Myocyte (in vitro differentiated cells): ENCODE data around the gene ASPG. TPM values are rescaled to one million over a fixed set of nuclear protein-coding genes. Genes with fewer than 3 reads are reported as not detected.

Experiments
- DNase-seq: peaks from one replicate; pipeline ENCODE4 v3.0.0-alpha.2; 2012; ENCODE audit warnings: low read depth
- total RNA-seq: library from RNA; depleted of rRNA; stranded (reverse); fragments of >200 nt; gene quantifications from 2 replicates; pipeline ENCODE4 v1.2.3, GENCODE V29; 2014

The ASPG gene
- total RNA-seq, 1 donor from 2014 or later, result not detected

DNA sequence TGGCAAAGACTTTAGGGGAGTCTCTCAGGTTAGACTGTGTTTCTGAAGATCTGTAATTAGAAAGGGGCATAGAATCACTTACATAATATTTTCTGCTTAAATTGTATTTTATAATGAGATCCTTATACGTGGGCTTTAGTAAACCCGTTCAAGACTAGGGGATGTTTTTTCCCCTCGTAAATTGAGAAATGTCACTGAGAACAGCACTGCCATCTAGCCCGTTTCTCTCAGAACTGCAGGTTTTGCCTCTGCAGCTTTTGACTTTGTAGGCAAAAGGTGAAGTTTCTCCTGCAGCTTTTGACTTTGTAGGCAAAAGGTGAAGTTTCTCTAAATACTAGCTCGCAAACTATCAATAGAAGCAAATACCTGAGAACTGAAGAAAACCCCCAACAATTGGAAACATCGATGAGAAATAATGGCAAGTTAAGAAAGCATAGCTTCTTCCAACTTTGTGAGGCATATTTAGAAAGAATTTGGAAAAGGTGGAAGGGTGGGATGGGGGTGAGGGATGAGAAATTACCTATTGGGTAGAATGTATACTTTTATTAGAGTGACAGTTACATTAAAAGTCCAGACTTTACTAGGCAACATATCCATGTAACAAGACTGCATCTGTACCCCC is 9.9 kb upstream of the ASPG start:
- DNase-seq, result no peak

DNA sequence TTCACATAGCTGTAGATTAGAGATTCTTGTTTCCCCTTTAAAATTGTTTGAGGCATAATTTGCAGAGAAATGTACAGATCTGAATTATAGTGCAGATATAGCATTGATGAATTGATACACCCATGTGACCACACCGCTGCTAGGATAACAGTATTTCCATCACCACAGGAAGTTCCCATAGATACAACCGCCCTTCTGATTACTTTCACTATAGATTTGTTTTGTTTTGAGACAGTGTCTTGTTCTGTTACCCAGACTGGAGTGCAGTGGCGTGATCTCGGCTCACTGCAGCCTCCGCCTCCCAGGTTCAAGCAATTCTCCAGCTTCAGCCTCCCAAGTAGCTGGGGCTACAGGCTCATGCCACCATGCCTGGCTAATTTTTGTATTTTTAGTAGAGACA is 8.8 kb upstream of the ASPG start:
- no peak for DNase-seq

DNA sequence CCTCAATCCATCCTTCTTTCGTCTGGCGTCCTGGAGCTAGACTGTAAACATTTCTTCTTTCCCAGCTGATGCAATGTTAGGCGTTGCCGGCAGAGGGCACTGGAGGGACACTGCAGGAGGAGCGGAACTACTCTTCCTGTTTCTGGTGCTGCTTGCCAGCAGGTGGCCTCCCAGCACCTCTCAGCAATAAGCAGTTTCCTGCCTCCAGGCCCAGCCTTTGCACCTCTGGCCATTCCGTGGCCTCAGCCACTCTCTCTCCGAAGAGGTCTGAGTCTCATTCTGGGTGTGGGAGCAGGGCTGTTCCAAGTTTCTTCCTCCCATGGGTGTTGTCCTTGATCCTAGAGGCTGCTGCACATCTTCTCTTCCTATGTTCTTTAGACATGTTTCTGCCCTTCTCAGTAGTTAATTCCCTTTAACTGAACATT is 7.5 kb upstream of the ASPG start:
- peak; percentile 88 for DNase-seq

DNA sequence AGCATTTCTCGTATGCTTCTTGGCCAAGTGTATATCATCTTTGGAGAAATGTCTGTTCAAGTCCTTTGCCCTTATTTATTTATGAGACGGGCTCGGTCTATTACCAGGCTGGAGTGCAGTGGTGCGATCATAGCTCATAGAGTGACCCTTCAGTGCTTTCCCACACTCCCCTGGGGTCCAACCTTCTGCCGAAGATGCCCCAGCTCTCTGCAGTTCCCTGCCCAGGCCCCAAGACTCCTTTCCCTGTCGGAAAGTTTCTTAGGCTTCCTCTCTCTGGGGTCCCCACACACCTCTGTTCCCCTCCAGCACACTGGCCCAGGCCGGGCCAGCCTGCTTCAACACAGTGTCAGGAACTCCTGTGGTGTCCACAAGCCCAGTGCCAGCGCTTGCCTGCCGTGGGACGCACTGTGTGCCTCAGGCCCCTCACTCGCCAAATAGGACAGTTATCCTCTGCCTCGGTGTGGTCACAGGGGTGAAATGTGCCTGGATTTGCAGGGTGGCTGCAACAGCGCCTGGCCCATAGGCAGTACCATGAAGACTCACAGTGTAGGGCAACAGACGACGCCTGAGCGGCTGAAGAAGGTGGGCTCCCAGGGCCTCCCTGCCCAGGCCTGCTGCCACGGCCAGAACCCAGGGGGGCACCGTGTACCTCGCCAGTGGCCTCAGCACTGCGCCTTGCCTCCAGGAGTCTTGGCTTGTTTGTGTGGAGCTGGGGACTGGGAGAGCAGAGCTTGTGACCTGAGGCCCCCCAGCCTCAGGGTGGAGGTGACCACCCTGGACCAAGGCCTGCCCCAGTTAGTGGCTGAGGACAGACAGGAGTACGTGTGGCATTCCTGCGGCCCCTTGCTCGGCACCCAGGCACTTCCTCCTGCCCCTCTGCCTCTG is 4.9 kb upstream of the ASPG start:
- no peak for DNase-seq

DNA sequence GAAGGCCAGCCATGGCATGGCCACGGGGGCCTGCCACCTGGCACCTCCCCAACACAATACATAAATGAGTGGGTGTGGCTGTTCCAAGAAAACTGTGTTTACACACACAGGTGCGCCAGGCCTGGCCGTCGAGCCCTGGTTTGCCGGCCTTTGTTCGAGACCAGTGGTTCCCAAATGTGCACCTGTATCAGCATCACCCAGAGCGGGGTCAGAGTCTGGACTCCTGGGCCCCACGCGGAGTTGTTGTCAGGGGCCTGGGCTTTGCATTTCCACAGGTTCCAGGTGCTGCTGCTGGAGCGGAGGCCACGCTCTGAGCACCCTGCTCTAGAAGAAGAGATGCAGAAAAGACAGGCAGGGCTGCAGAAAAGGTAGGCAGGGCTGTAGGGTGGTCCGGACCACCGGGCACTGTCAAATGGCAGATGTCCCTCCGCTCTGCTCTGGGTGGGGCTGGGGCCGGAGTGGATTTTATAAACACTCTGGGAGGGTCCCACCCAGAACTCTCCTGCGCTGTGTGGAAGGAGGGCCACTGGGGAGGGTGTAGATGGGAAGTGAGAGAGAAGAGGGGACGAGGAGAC is 4.2 kb upstream of the ASPG start:
- DNase-seq, result no peak

DNA sequence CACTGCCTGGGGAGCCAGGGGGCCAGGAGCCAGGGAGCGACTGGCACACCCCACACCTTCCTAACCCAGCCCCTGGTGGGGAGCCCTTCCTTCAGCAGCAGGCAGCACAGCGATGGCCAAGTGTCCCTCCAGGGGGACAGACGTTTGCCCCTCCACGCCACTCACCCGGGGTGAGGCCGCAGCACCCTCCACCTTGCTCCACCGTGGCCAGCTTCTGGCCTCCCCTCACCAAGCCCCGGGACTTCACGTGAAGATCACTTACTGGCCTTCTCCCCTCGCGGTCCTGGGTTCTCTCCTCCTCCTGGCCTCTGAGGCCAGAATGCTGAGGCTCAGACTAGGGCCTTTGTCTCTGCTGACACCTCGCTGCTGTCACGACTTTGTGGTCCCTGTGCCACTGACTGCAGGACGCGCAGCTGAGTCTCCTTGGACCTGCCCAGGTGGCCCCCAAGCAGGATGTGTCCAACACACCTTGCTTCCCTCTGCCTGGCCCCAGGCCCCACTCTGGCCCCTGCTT is 3.5 kb upstream of the ASPG start:
- no peak for DNase-seq

DNA sequence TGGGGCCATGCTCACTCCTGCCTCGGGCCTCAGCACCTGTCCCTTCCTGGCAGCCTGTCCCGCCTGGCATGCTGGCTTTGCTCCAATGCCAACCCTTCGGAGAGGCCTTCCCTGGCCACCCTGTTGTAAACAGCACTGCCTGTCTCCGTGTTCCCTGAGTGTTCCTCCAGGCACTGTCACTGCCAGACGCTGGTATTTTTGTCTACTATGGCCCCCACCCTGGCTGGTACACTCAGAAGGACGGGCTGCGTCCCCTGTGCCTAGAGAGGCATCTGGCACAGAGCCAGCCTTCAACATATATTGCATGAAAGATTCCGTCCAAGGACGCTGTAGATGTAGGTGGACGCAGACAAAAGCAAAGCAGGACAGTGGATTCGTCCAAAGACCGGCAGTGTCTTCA is 2.7 kb upstream of the ASPG start:
- DNase-seq, result no peak

DNA sequence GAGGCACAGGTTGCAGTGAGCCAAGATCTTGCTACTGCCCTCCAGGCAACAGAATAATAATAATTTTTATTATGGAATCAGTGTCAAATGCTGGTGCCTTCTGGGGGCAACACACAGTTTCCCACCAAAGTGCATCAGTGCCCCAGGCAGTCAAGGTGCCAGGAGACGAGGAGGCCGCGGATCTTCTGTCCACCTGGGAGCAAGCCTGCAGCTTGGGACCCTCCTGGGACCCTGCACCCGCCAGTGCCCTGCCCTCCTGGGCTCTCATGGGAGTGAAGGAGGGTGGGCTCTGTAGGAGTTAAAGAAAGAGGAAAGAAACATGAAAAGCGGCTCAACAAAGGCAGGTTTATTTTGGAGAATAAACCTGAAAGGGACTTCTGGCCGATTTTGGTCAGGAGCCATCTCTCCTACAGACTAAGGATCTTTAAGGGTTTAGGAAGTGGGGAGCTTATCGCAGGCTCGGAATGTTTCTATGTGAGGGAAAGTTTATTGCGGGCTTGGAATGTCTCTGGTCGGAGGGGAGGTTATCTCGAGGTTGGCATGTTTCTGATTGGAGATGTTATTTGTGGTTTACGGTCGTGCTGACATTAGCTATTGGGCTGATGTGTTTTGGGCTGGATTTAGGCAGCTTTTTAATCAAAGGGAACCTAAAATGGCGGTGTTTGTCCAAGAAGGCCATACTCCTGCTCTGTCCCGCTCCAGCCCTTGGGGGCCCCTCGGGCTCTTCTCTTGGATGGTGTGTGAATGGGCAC is 1.1 kb upstream of the ASPG start:
- DNase-seq, result no peak

DNA sequence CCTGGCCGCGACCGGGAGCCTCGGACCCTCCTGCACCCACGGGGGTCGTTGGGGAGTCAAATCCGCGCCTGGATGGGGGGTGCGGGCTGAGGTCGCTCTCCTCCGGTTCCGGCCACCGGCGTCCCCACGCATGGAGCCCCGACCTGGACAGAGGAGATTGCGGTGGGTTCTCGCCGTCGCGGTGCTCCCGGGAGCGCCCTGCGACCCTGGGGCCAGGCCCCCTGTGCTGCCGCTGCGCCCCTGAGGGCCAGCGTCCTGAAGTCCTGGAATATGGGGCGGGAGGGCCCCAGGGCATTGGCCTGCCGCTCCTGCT is 345 bp downstream of the ASPG start:
- DNase-seq, result no peak

DNA sequence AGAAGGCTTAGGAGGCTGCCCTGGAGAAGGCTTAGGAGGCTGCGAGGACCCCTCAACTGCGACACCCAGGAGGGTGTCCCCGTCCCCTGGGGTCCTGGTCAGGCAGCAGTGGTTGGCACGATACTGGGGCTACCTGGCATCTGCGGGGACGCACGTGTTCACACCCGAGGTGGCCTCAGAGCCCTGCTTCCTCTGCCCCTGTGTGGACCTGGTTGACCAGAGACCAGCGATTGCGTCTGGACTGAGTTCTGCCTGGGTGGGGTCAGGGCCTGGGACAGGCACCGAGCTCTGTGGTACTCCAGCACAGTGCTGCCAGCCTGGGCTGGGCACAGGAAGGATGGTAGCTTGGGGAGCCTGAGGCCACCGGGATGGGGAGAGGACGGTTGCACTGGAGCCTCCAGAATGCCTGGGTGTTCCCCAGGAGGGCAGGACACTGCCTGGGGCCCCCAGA is 735 bp downstream of the ASPG start:
- no peak for DNase-seq

DNA sequence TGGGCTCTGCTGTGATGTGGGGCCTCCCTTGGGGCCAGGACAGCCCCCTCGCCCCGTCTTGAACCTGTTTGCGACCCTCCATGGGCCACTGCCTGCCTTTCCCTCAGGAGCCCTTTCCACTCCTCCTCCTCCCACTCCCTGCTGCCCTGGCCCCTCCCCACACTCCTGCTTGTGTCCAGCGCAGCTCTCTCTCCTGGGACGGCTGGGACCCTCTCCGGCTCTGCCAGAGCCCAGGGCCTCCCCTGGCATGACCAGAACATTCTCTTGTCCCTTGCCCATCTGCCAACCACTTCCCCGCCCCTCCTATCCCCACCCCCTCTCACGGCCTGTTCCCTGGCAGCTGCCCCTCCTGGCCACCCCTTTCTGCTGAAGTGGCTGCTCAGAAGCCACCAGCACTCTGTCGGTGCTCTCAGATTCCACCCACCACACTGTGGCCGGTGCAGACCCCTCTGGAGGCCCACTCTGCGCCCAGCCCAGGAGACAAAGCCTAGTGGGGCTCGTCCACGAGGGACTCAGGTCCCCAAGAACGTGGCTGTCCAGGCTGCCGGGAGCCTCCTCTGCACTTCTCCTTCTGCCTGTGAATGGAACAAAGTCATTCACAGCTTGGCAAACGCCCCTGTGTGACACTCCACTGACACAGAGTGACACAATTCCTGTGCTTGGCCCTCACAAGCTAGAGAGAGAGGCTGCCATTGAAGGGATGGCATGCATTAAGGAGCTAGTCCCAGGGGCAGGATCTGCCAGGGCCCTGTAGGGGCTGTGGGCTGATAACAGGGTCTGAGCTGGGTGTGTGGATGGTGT is 1.4 kb downstream of the ASPG start:
- no peak for DNase-seq

DNA sequence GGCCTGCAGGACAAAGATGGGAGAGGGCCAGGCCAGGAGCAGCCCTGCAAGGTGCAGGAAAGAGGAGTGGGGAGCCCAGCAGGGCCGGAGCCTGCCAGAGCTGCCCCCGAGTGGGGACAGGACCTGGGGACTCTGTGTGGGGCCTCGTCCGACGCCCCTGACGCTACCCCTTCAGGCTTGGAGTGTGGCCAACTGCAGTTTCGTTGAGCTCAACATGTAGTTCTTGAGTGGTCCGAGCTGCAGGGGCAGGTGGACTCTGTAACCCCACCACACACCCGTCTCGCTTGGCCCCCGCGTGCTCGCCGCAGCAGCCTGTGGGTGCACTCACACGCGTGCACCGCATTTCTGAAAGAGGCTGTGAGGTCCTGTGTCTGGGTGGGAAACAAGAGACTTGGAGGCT is 2.0 kb downstream of the ASPG start:
- DNase-seq, result no peak

DNA sequence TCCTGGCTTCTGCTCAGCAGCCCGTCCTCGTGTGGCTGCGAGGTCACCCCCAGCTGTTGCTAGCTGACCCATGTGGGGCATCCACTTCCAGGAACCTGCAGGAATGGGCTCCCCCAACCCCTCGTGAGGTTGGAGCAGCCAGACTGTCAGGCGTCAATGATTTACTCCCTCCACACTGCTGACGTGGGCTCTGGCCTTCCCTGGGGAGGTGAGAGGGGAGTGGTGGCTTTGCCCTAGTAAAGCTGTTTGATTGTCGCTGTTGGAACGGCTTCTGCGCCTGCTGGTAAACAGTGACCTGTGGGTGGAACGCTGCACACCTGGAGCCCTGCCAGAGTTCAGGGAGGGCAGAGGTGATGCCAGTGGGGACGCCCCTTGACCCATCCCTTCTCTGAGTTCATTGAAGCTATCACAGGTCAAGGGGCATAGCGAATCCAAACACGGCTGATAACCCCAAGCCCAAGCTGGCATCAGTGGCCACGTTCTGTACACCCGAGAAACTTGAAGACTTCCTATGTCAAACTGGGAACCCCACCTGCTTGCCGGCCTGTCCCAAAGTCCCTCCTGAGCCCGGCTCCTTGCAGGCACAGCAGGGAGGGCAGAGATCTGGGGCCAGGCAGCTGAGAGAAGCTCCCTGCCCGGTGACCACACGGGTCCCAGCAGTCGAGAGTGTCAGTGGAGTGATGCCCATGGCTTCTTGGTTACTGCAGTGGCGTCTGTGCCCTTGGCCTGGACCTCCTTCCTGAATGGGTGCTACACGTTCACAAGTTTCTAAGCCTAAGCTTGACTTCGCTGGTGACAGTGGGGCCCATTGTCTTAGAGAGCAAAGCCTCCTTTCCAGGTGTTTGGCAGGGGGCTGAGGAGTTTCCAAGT is 2.7 kb downstream of the ASPG start:
- no peak for DNase-seq

DNA sequence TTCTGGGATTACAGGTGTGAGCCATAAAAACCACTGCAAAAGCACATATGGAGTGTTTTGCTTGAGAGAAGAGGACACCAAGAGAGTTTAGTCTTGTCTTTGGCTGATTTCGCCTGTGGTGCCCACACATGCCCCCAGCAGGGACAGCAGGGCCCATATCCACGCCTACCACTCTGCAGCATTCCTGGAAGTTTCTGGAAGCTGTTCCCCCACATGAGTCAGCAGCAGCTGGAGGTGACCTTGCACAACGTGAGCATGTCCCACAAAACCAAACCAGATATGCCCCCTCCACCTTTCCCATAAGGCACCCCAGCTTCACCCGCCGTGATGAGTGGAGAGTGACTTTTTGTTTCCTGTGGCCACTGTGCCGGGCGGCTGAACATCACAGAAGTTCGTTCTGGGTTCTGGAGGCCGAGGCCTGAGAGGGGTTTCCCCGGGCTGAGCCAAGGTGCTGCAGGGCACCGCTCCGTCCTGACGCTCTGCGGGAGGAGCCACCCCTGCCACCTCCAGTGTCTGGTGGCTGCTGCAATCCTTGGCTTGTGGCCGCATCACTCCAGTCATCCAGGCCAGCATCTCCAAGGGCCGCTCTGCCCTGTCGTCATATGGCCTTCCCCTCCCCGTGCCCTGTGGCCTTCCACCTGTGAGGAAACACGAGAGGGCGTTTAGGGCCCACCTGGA is 4.7 kb downstream of the ASPG start:
- no peak for DNase-seq

DNA sequence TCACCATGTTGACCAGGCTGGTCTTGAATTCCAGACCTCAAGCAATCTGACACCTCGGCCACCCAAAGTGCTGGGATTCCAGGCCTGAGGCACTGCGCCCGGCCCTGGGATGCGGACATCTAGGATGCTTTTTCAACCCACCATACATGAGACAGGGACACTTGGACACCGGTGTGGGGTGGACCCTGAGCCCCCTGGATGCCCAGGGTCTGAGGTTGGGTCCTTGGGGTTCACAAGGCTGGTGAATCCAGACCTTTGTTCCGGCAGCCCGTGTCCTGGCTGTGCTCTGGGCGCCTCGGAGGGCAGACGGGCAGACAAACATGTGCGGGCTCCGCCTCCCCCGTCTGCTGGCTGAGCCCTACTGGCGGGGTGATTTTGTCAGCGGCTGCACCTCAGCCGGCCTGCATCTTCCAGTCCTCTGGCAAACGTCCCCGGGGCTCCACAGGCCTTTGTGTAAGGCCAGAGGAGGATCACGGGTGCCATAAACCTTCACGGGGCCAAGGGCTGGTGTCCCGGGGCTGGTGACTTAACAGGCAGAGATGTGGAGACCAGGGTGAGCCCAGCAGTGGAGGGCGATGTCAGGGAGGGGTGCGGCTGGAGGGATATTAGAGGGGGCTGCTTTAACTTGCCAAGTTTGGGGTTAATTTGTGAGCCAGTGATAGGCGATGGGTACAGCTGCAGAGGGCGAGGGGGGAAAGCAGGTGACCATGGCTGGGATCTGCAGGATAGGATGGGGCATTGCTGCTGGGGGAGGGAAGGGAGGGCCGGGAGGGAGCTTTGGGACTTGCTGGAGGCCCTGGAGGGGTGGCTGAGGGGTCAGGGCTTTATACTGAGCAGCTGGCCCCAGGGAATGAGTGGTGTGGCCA is 5.8 kb downstream of the ASPG start:
- no peak for DNase-seq

DNA sequence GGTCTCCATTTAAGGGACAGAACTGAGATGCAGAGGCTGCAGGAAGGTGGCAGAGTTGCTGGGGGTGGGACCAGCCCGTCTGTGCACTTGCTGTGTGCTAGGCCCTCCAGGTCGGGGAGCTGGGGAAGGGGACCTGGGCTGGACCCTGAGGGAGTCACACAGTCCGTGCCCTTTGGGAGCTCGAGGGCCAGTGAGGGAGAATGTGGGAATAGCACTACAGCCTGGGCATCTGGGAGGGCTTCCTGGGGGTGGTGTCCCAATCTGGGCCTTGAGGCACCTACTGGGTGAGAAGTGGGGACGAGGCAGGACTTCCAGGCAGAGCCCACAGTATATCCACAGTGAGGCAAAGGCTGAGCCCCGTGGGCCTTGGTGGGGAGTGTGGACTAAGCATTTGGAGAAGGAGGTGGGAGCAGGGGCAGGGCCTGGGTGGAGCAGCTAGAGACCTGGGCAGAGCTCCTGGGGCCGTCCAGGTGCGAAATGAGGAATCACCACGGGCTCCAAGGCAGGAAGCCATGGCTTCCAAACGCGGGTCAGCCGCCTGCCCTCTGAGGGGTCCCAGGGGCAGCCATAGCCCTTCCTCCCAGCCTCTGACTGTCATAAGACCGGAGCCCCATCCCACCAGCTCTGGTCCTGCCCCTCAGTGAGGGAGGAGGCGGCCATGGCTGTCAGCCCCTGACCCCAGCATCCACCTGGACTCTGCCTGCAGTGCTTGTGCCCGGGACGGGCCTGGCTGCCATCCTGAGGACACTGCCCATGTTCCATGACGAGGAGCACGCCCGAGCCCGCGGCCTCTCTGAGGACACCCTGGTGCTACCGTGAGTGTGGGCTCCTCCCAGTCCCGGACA is 6.6 kb downstream of the ASPG start:
- DNase-seq, result no peak

DNA sequence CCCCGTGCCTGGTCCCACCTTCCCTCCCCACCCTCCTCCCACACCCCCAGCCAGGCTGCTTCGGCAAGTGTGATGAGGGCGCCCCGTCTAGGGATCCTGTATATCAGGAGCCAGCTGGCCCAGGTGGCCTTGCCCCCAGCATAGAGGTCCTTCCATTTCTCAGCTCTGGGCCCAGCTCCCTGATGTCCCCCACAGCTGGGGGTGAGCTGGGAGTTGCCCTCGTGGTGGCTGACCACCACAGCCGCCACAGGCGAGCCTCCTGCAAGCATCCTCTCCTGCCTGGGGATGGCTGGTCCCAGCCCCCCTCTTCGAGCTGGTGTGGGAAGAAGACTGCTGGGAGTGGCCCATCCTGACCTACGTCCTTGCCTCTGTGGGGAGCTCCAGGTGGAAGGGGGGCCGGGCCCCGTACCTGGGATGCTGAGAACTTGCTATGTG is 7.4 kb downstream of the ASPG start:
- DNase-seq, result no peak
